Breast epithelium (tissue), 3 donors: ENCODE data around the gene STX8.

Experiments
- POLR2A ChIP-seq: fragments of 450-650 bp; IDR thresholded peaks from one replicate; pipeline ENCODE4 v1.6.1; 2016; ENCODE audit warnings: antibody characterized with exemption, mild to moderate bottlenecking, moderate library complexity
- POLR2AphosphoS5 ChIP-seq, 3 donors: sonication (generic); formaldehyde crosslinking; IDR thresholded peaks; one replicate each; pipeline ENCODE4 v1.6.1; 2017; ENCODE audit warnings: antibody characterized with exemption in 3 of 3

DNA sequence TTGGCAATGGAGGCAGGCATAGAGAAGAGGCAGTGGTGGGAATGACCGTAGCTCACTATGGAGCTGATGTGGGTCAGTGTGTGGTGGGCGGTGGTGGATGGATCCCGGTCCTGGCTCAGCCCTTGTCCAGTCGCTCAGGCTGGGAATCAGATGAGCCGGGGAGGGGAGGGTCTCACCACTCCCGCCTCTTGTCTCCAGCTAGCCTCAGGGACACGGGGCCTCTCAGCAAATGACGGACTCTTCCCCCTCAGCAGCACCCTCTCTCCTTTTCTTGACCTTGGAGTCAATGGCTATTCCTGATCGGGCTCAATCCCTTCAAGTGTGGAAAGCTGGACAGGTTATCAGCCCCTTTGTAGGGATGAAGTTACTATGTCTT lies 345.8 kb downstream of the STX8 start:
- no peak for TF ChIP-seq POLR2A
- no peak for TF ChIP-seq POLR2AphosphoS5 (IDR thresholded peaks at IDR 0.05)
